HepG2 (cell line): Measurements from ENCODE around the gene COL27A1. TPM values are rescaled to one million over a fixed set of nuclear protein-coding genes. Genes with fewer than 3 reads are reported as not detected.

Source experiments
- AKAP8 ChIP-seq: sonication (generic); formaldehyde crosslinking; IDR thresholded peaks from 2 replicates; pipeline ENCODE4 v1.5.1; 2020; ENCODE audit warnings: mild to moderate bottlenecking, missing genetic modification reagents
- FOXC1 ChIP-seq: sonication (generic); formaldehyde crosslinking; IDR thresholded peaks from 2 replicates; pipeline ENCODE4 v1.8.0; 2022; ENCODE audit warnings: mild to moderate bottlenecking, missing genetic modification reagents, borderline replicate concordance
- HMG20A ChIP-seq: IDR thresholded peaks from 2 replicates; pipeline ENCODE4 v1.6.1; 2016; ENCODE audit warnings: borderline replicate concordance
- MED8 ChIP-seq: sonication (generic); formaldehyde crosslinking; IDR thresholded peaks from 2 replicates; pipeline ENCODE4 v1.8.1; 2023; ENCODE audit warnings: mild to moderate bottlenecking, missing genetic modification reagents; ENCODE audit not compliant: insufficient replicate concordance
- MTF2 ChIP-seq: sonication (generic); formaldehyde crosslinking; IDR thresholded peaks from 2 replicates; pipeline ENCODE4 v1.5.0; 2020; ENCODE audit warnings: missing genetic modification reagents, borderline replicate concordance
- SATB2 ChIP-seq: sonication (generic); formaldehyde crosslinking; IDR thresholded peaks from 2 replicates; pipeline ENCODE4 v1.5.0; 2020; ENCODE audit warnings: missing genetic modification reagents
- ZBTB26 ChIP-seq: IDR thresholded peaks from 2 replicates; pipeline ENCODE4 v1.6.1; 2016; ENCODE audit warnings: missing compliant biosample characterization, missing genetic modification reagents, borderline replicate concordance
- ZBTB38 ChIP-seq: sonication (generic); formaldehyde crosslinking; IDR thresholded peaks from 2 replicates; pipeline ENCODE4 v1.5.1; 2020; ENCODE audit warnings: mild to moderate bottlenecking, missing genetic modification reagents
- ZFP90 ChIP-seq: sonication (generic); formaldehyde crosslinking; IDR thresholded peaks from 2 replicates; pipeline ENCODE4 v1.8.0; 2022; ENCODE audit warnings: missing genetic modification reagents, mild to moderate bottlenecking, inconsistent platforms, borderline replicate concordance
- ZNF281 ChIP-seq: sonication (generic); formaldehyde crosslinking; IDR thresholded peaks from 2 replicates; pipeline ENCODE4 v1.4.0; 2020; ENCODE audit warnings: missing genetic modification reagents, borderline replicate concordance
- ZNF337 ChIP-seq: sonication (generic); formaldehyde crosslinking; IDR thresholded peaks from 2 replicates; pipeline ENCODE4 v1.5.1; 2020; ENCODE audit warnings: missing genetic modification reagents, low read depth, mild to moderate bottlenecking, borderline replicate concordance
- ZNF546 ChIP-seq: sonication (generic); formaldehyde crosslinking; conservative IDR thresholded peaks from 2 replicates; pipeline ENCODE4 v1.8.1; 2023; ENCODE audit warnings: mild to moderate bottlenecking, missing genetic modification reagents
- ZNF670 ChIP-seq: sonication (generic); formaldehyde crosslinking; IDR thresholded peaks from 2 replicates; pipeline ENCODE4 v1.8.0; 2022; ENCODE audit warnings: mild to moderate bottlenecking, missing genetic modification reagents, borderline replicate concordance
- ZUFSP ChIP-seq: sonication (generic); formaldehyde crosslinking; IDR thresholded peaks from 2 replicates; pipeline ENCODE4 v1.9.0; 2021; ENCODE audit warnings: missing genetic modification reagents, mild to moderate bottlenecking, borderline replicate concordance
- polyA plus RNA-seq, 8 experiments: library from polyadenylated mRNA; depleted of rRNA in 3 of 8; stranded (reverse) in 7 of 8; unstranded in 1 of 8; fragments of >200 nt; fragmentation: Illumina TruSeq in 4 of 8; extraction: Trizol in 4 of 8; gene quantifications; 2 replicates each; pipeline versions ENCODE4 v1.2.1 to v1.2.3, GENCODE V29; 2011 to 2016; ENCODE audit warnings: low read depth in 4 of 8, missing spikeins in 1 of 8, mixed read lengths in 1 of 8; ENCODE audit not compliant: insufficient read depth in 1 of 8
- total RNA-seq, 5 experiments: library from RNA; depleted of rRNA; stranded (reverse); fragments of >200 nt; fragmentation: Illumina TruSeq; extraction: Trizol; gene quantifications; 2 replicates each; pipeline ENCODE4 v1.2.3, GENCODE V29; 2016; ENCODE audit warnings: low read depth in 1 of 5

COL27A1 gene
- total and polyA plus RNA-seq, 2 of the 13 experiments (the other 11 are each of a cell fraction or from before 2014, with no cell fraction given), result 71.3 to 89.1 TPM

- no peak for TF ChIP-seq ZUFSP
- no peak for TF ChIP-seq AKAP8
- no peak for TF ChIP-seq ZNF546 (CRISPR knock-in tag)
- no peak for TF ChIP-seq MED8
- no peak for TF ChIP-seq ZNF337 (CRISPR knock-in tag)
- TF ChIP-seq HMG20A (CRISPR knock-in tag), result peak; percentile 75; the same call in 1 of the 2 replicates
- no peak for TF ChIP-seq FOXC1 (CRISPR knock-in tag)
- TF ChIP-seq ZBTB38 (CRISPR knock-in tag), result no peak
- TF ChIP-seq MTF2 (CRISPR knock-in tag), result no peak
- no peak for TF ChIP-seq ZFP90 (CRISPR knock-in tag)
- TF ChIP-seq ZNF670 (CRISPR knock-in tag), result no peak
- peak; percentile 96 for TF ChIP-seq ZBTB26
- no peak for TF ChIP-seq ZNF281 (CRISPR knock-in tag)
- no peak for TF ChIP-seq SATB2
Measured at GRCh38 chr9:114141553-114142402, 13.6 kb upstream of the COL27A1 start (continued).
